Spleen (tissue), 7 donors: ENCODE measurements around the gene BSND.

Experiments
- POLR2A ChIP-seq, 3 donors: fragments of 450-650 bp; IDR thresholded peaks; one replicate each; pipeline ENCODE4 v1.5.1; 2017; ENCODE audit warnings: antibody characterized with exemption in 3 of 3, mild to moderate bottlenecking in 1 of 3
- TF ChIP-seq, protein P1 (sequence below), 11 experiments: fragments of 200-600 bp in 7 of 11; fragments of 450-650 bp in 4 of 11; sonication (generic) in 4 of 11; IDR thresholded peaks in 8 of 11; conservative IDR thresholded peaks in 3 of 11; 1 replicate in 7 of 11; 2 replicates in 4 of 11; pipeline versions ENCODE4 v1.4.0 to v1.8.0; 2016 to 2021; ENCODE audit warnings: antibody characterized with exemption in 11 of 11, inconsistent platforms in 4 of 11, mild to moderate bottlenecking in 1 of 11
- donor health status: DM: no; HTN: no; CAD: no; lungs with moderate emphysema.
- donor health status: DM: no; HTN: no; CAD: no.
- donor health status: DM: no; HTN: no; CAD: no.

DNA sequence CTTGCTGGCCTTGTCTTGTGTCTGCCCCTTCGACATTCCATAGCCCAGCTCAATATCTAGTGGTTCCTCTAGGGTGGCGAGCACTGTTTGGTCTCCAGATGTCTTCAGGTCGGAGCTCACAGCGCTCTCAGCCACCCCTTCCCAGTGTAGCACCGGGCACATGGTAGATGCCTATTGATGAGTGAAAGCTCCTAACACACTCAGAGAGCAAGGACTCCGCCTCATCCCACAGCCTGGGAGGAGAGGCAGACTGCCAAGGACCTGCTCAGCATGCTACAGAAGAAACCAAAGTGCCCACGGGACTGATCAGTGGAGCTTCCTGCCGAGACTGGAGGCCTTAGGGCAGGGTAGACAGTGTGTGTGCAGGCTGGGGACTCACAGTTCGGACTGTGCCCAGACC, 51.5 kb downstream of the BSND start:
- TF ChIP-seq, protein P1, sequence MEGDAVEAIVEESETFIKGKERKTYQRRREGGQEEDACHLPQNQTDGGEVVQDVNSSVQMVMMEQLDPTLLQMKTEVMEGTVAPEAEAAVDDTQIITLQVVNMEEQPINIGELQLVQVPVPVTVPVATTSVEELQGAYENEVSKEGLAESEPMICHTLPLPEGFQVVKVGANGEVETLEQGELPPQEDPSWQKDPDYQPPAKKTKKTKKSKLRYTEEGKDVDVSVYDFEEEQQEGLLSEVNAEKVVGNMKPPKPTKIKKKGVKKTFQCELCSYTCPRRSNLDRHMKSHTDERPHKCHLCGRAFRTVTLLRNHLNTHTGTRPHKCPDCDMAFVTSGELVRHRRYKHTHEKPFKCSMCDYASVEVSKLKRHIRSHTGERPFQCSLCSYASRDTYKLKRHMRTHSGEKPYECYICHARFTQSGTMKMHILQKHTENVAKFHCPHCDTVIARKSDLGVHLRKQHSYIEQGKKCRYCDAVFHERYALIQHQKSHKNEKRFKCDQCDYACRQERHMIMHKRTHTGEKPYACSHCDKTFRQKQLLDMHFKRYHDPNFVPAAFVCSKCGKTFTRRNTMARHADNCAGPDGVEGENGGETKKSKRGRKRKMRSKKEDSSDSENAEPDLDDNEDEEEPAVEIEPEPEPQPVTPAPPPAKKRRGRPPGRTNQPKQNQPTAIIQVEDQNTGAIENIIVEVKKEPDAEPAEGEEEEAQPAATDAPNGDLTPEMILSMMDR (IDR thresholded peaks at IDR 0.05 in 8 of 11, conservative IDR thresholded peaks at IDR 0.05 in 3 of 11), result no peak
- no peak for TF ChIP-seq POLR2A (IDR thresholded peaks at IDR 0.05)
